HG03442 (cell line): ENCODE measurements around the gene CD209.
"Not testable (repeated sequence)": the region's sequence is repeated elsewhere in the genome, so short reads cannot be mapped to it uniquely, and the experiment has no call there.

Source experiments
- ATAC-seq: cut with Tn5 transposase; IDR thresholded peaks from one replicate; pipeline ENCODE4 v1.9.1; 2021; ENCODE audit warnings: mild to moderate bottlenecking, moderate library complexity; ENCODE audit not compliant: unreplicated experiment

CD209 gene

GRCh38 chr19:7769171-7769570, 21.8 kb upstream of the CD209 start:
- no peak for ATAC-seq

- ATAC-seq = no peak
These were observed 20.2 kb upstream of the CD209 start for GRCh38 chr19:7767487-7767886.

GRCh38 chr19:7766535-7766934, 19.2 kb upstream of the CD209 start:
- ATAC-seq = no peak

GRCh38 chr19:7765043-7765442, 17.7 kb upstream of the CD209 start:
- ATAC-seq = not testable (repeated sequence)

- not testable (repeated sequence) for ATAC-seq
These were observed 16.8 kb upstream of the CD209 start for GRCh38 chr19:7764157-7764556.

- ATAC-seq = no peak
These were observed 16.4 kb upstream of the CD209 start for GRCh38 chr19:7763696-7764095.

- ATAC-seq = no peak
These were observed 15.5 kb upstream of the CD209 start, which contains the start of gene CLEC4M for GRCh38 chr19:7762719-7763293. Gene CLEC4M, plus strand, starts transcription at chr19:7763243. Its CDS starts 24 bp downstream, at chr19:7763267.

- ATAC-seq = no peak
These were observed 11.8 kb upstream of the CD209 start for GRCh38 chr19:7759156-7759555.

GRCh38 chr19:7757358-7757757, 10.0 kb upstream of the CD209 start:
- ATAC-seq = no peak

- ATAC-seq = no peak
These were observed 8.9 kb upstream of the CD209 start for GRCh38 chr19:7756258-7756657.

GRCh38 chr19:7751157-7751783, 3.9 kb upstream of the CD209 start:
- ATAC-seq = no peak

- no peak for ATAC-seq
These were observed 1.4 kb upstream of the CD209 start for GRCh38 chr19:7748756-7749155.

- ATAC-seq = no peak
These were observed 837 bp upstream of the CD209 start for GRCh38 chr19:7748171-7748570.

GRCh38 chr19:7746306-7746705, 1.0 kb downstream of the CD209 start:
- not testable (repeated sequence) for ATAC-seq

- ATAC-seq = no peak
These were observed 2.3 kb downstream of the CD209 start for GRCh38 chr19:7744871-7745650.

GRCh38 chr19:7744199-7744786, 3.0 kb downstream of the CD209 start:
- no peak for ATAC-seq

- ATAC-seq = peak; percentile 50
These were observed 3.9 kb downstream of the CD209 start for GRCh38 chr19:7743425-7743841.

GRCh38 chr19:7742991-7743390, 4.3 kb downstream of the CD209 start:
- ATAC-seq = no peak

GRCh38 chr19:7742575-7742974, 4.8 kb downstream of the CD209 start:
- no peak for ATAC-seq

GRCh38 chr19:7740682-7741054, 6.7 kb downstream of the CD209 start:
- no peak for ATAC-seq

GRCh38 chr19:7739801-7740681, 7.3 kb downstream of the CD209 start:
- no peak for ATAC-seq
